ENCODE data around the gene MITD1. TPM values are rescaled to one million over a fixed set of nuclear protein-coding genes. Genes with fewer than 3 reads are reported as not detected.
A peak's percentile ranks its signal among the peaks of the same experiment; 100 is the strongest.

Gene MITD1
- total and polyA plus RNA-seq, 2 of the 13 experiments (the other 11 are each of a cell fraction or from before 2014, with no cell fraction given): 17.8 to 43.7 TPM

GRCh38 chr2:99141110-99142108, 39.4 kb downstream of the MITD1 start, which contains the start of gene C2orf15 (continued):
- TF ChIP-seq ZNF318 (CRISPR knock-in tag; IDR thresholded peaks at IDR 0.05): no peak
- peak; percentile 42; the same call in 1 of the 2 replicates for TF ChIP-seq ISL2 (CRISPR knock-in tag; IDR thresholded peaks at IDR 0.05)
- TF ChIP-seq ARID2 (CRISPR knock-in tag; IDR thresholded peaks at IDR 0.05; ENCODE audit: borderline replicate concordance): no peak
- peak; percentile 92 for TF ChIP-seq KMT2B (CRISPR knock-in tag; IDR thresholded peaks at IDR 0.05)
- peak; percentile 88 for TF ChIP-seq ASH2L (IDR thresholded peaks at IDR 0.05; ENCODE audit: insufficient read length, low read depth, low read length)
- TF ChIP-seq ZNF776 (CRISPR knock-in tag; IDR thresholded peaks at IDR 0.05): peak; percentile 60; the same call in 1 of the 2 replicates
- TF ChIP-seq SP4 (CRISPR knock-in tag; IDR thresholded peaks at IDR 0.05): peak; percentile 96
- TF ChIP-seq ZBTB40 (IDR thresholded peaks at IDR 0.05): no peak
- no peak; the same call in 1 of the 2 replicates for TF ChIP-seq ZBTB40 (CRISPR knock-in tag; IDR thresholded peaks at IDR 0.05)
- TF ChIP-seq FOXA3 (CRISPR knock-in tag; IDR thresholded peaks at IDR 0.05): peak; percentile 58

All from HepG2 (cell line).